GM12865 (cell line): ENCODE results near the gene PKDREJ.
A peak's percentile ranks its signal among the peaks of the same experiment; 100 is the strongest.
"Not testable (repeated sequence)": the region's sequence is repeated elsewhere in the genome, so short reads cannot be mapped to it uniquely, and the experiment has no call there.

ENCODE experiments used
- DNase-seq: peaks from one replicate; pipeline ENCODE4 v3.0.0; 2010; ENCODE audit warnings: low read depth
- H3K4me3 ChIP-seq: 2 replicates; pipeline ENCODE4 v1.5.1; 2011; ENCODE audit warnings: mild to moderate bottlenecking, low read depth, low read length, control low read depth
- CTCF ChIP-seq: IDR thresholded peaks from 2 replicates; pipeline ENCODE4 v1.5.1; 2011; ENCODE audit warnings: low read length, control low read depth, low read depth, inconsistent platforms; ENCODE audit not compliant: insufficient read depth; ENCODE audit errors: missing control alignments

The PKDREJ gene

GRCh38 chr22:46272762-46273431 lies 9.8 kb upstream of the PKDREJ start:
- DNase-seq: no peak
- TF ChIP-seq CTCF: no peak
- H3K4me3 ChIP-seq: no peak overlapping the region

GRCh38 chr22:46272196-46272595 lies 9.1 kb upstream of the PKDREJ start:
- H3K4me3 ChIP-seq: no peak overlapping the region
- TF ChIP-seq CTCF: no peak
- DNase-seq: no peak

- DNase-seq: no peak
- no peak overlapping the region for H3K4me3 ChIP-seq
- no peak for TF ChIP-seq CTCF
Observed at GRCh38 chr22:46269564-46269963, 6.4 kb upstream of the PKDREJ start.

GRCh38 chr22:46267431-46268279 lies 4.5 kb upstream of the PKDREJ start, which contains the start of gene TTC38:
Gene TTC38 (plus strand): TSS chr22:46268008. CDS start chr22:46268040, 32 bp downstream.
- no peak for TF ChIP-seq CTCF
- peak; percentile 79 for DNase-seq
- H3K4me3 ChIP-seq: peak within 1 kb of the TSS; percentile 90

- not testable (repeated sequence) for H3K4me3 ChIP-seq, DNase-seq
Observed at GRCh38 chr22:46265627-46266026, 2.5 kb upstream of the PKDREJ start.

GRCh38 chr22:46264520-46264919 lies 1.4 kb upstream of the PKDREJ start:
- not testable (repeated sequence) for DNase-seq, H3K4me3 ChIP-seq

- H3K4me3 ChIP-seq: no peak overlapping the region
- no peak for TF ChIP-seq CTCF
- DNase-seq: no peak
Observed at GRCh38 chr22:46262449-46263215, 511 bp downstream of the PKDREJ start.
